CD14-positive monocyte (primary cell): ENCODE data around the gene PRXL2C. TPM values are rescaled to one million over a fixed set of nuclear protein-coding genes. Genes with fewer than 3 reads are reported as not detected.

Source experiments
- DNase-seq, 3 donors: peaks; one replicate each; pipeline ENCODE4 v3.0.0-alpha.2; 2011 to 2022
- H2AFZ ChIP-seq: 2 replicates; pipeline ENCODE4 v1.6.0; 2012; ENCODE audit warnings: mild to moderate bottlenecking, low read depth, low read length, inconsistent platforms; ENCODE audit not compliant: insufficient read depth, poor library complexity, severe bottlenecking
- H3K27ac ChIP-seq, 2 donors: 1 replicate in 1 of 2; 2 replicates in 1 of 2; pipeline ENCODE4 v1.5.1; 2012 to 2013; ENCODE audit warnings: low read length in 2 of 2, control low read depth in 1 of 2, inconsistent platforms in 1 of 2, low read depth in 1 of 2, mild to moderate bottlenecking in 1 of 2
- H3K27me3 ChIP-seq, 2 donors: one replicate each; pipeline versions ENCODE4 v1.6.0 to v1.6.1; 2011 to 2013; ENCODE audit warnings: low read length in 2 of 2; ENCODE audit not compliant: control insufficient read depth in 2 of 2, insufficient read depth in 2 of 2
- H3K36me3 ChIP-seq, 2 donors: replicated peaks in 1 of 2; 1 replicate in 1 of 2; 2 replicates in 1 of 2; pipeline versions ENCODE4 v1.5.1 to v1.6.1; 2012 to 2013; ENCODE audit warnings: low read length in 2 of 2, control low read depth in 1 of 2, inconsistent platforms in 1 of 2, mild to moderate bottlenecking in 1 of 2; ENCODE audit not compliant: insufficient read depth in 2 of 2, control insufficient read depth in 1 of 2
- H3K4me1 ChIP-seq, 2 donors: 1 replicate in 1 of 2; 2 replicates in 1 of 2; pipeline versions ENCODE4 v1.5.1 to v1.6.1; 2012 to 2013; ENCODE audit warnings: low read length in 2 of 2, control low read depth in 1 of 2, inconsistent platforms in 1 of 2, mild to moderate bottlenecking in 1 of 2, moderate library complexity in 1 of 2; ENCODE audit not compliant: insufficient read depth in 2 of 2, control insufficient read depth in 1 of 2
- H3K4me2 ChIP-seq: replicated peaks from 2 replicates; pipeline ENCODE3; 2012; ENCODE audit warnings: low read length, moderate library complexity, mild to moderate bottlenecking; ENCODE audit not compliant: poor library complexity, severe bottlenecking; ENCODE audit errors: extremely low read depth
- H3K4me3 ChIP-seq, 3 experiments: fragments of 200-600 bp in 1 of 3; sonication (generic) in 1 of 3; replicated peaks in 1 of 3; 1 replicate in 2 of 3; 2 replicates in 1 of 3; pipeline ENCODE4 v1.5.1; 2011 to 2013; ENCODE audit warnings: low read length in 3 of 3, mild to moderate bottlenecking in 3 of 3, control low read depth in 2 of 3, low read depth in 2 of 3, inconsistent platforms in 1 of 3, moderate library complexity in 1 of 3
- H3K79me2 ChIP-seq: 2 replicates; pipeline ENCODE4 v1.6.0; 2012; ENCODE audit warnings: mild to moderate bottlenecking, control low read depth, inconsistent platforms, low read length, moderate library complexity; ENCODE audit not compliant: insufficient read depth
- H3K9ac ChIP-seq: 2 replicates; pipeline ENCODE4 v1.6.0; 2017; ENCODE audit warnings: low read length, mild to moderate bottlenecking; ENCODE audit not compliant: insufficient read depth, poor library complexity, severe bottlenecking
- H3K9me3 ChIP-seq, 2 donors: replicated peaks in 1 of 2; 1 replicate in 1 of 2; 2 replicates in 1 of 2; pipeline versions ENCODE4 v1.5.1 to v1.6.1; 2012 to 2013; ENCODE audit warnings: low read length in 2 of 2, control low read depth in 1 of 2; ENCODE audit not compliant: control insufficient read depth in 1 of 2, insufficient read depth in 1 of 2
- H4K20me1 ChIP-seq: 2 replicates; pipeline ENCODE4 v1.6.0; 2012; ENCODE audit warnings: mild to moderate bottlenecking, low read length, control low read depth, moderate library complexity; ENCODE audit not compliant: insufficient read depth
- H3K27ac Mint-ChIP-seq, 7 donors: one replicate each; pipeline ENCODE4 v1.8.0; 2020; ENCODE audit warnings: mild to moderate bottlenecking in 7 of 7, mixed read lengths in 7 of 7, moderate library complexity in 6 of 7, inconsistent platforms in 2 of 7
- H3K27me3 Mint-ChIP-seq, 3 donors: one replicate each; pipeline ENCODE4 v1.8.0; 2021 to 2022; ENCODE audit warnings: low read depth in 3 of 3, mild to moderate bottlenecking in 3 of 3, mixed read lengths in 3 of 3, moderate library complexity in 3 of 3, inconsistent platforms in 1 of 3
- H3K36me3 Mint-ChIP-seq, 2 donors: one replicate each; pipeline ENCODE4 v1.8.0; 2020; ENCODE audit warnings: mixed read lengths in 2 of 2, inconsistent platforms in 1 of 2, mild to moderate bottlenecking in 1 of 2
- H3K4me1 Mint-ChIP-seq: one replicate; pipeline ENCODE4 v1.8.0; 2020; ENCODE audit warnings: mild to moderate bottlenecking, mixed read lengths
- H3K4me3 Mint-ChIP-seq, 2 donors: one replicate each; pipeline ENCODE4 v1.8.0; 2020; ENCODE audit warnings: mild to moderate bottlenecking in 2 of 2, mixed read lengths in 2 of 2, moderate library complexity in 1 of 2
- H3K9me3 Mint-ChIP-seq, 7 donors: one replicate each; pipeline ENCODE4 v1.8.0; 2020 to 2022; ENCODE audit warnings: mixed read lengths in 7 of 7, mild to moderate bottlenecking in 6 of 7, moderate library complexity in 6 of 7, inconsistent platforms in 2 of 7
- CTCF ChIP-seq: fragments of 200-600 bp; IDR thresholded peaks from one replicate; pipeline ENCODE4 v1.8.0; 2022; ENCODE audit warnings: antibody characterized with exemption, mild to moderate bottlenecking
- WGBS: methylation state at CpG from one replicate; pipeline ENCODE4 v1.1.5; 2013; ENCODE audit warnings: missing lambda C conversion rate; ENCODE audit not compliant: insufficient coverage; 5-methylcytosine and 5-hydroxymethylcytosine counted together
- intact Hi-C, 2 donors: fragments of 100-400 bp; cut with micrococcal nuclease; formaldehyde crosslinking; loops; one replicate each; pipeline versions ENCODE4 v1.15.0 to v1.15.1; 2023
- polyA plus RNA-seq, 3 donors: library from polyadenylated mRNA; depleted of rRNA in 1 of 3; unstranded in 2 of 3; stranded (reverse) in 1 of 3; fragments of 300-500 nt in 2 of 3; fragments of >200 nt in 1 of 3; fragmentation: Illumina TruSeq in 2 of 3; gene quantifications; 1 replicate in 2 of 3; 2 replicates in 1 of 3; pipeline ENCODE4 v1.2.3, GENCODE V29; 2012 to 2021

PRXL2C gene
- polyA plus RNA-seq, 3 donors, result 9.2 to 14.6 (median 9.3) TPM

- Histone ChIP-seq H3K36me3 (no peaks in the 10 kb centered on the region), H4K20me1 (no peaks in the 10 kb centered on the region), H2AFZ (no peak overlapping the region), H3K79me2 (no peaks in the 10 kb centered on the region), H3K9ac (no peak overlapping the region), H3K4me1 (peaks cover 5 to 9% of the 10 kb centered on the region in 2 donors), H3K27ac (no peak overlapping the region), H3K9me3 (peaks cover 13 to 20% of the 10 kb centered on the region in 2 donors), H3K4me2 (no peak overlapping the region), H3K4me3 (no peak overlapping the region), H3K27me3 (no peaks in the 10 kb centered on the region)
- peaks cover 4 to 10% (median 6%) of the 10 kb centered on the region in 3 donors for H3K27me3 Mint-ChIP-seq
- H3K4me3 Mint-ChIP-seq, result peak overlapping the region in 1 of 2 donors; percentile 4
- DNase-seq, result no peak
- peaks cover 4% of the 10 kb centered on the region for H3K4me1 Mint-ChIP-seq
- peak overlapping the region in 1 of 7 donors; percentile 34 for H3K27ac Mint-ChIP-seq
- no peak for TF ChIP-seq CTCF
- H3K9me3 Mint-ChIP-seq, result peaks cover 18 to 52% (median 43%) of the 10 kb centered on the region in 7 donors
- no peaks in the 10 kb centered on the region for H3K36me3 Mint-ChIP-seq
- intact Hi-C loops, result no loop called here
- WGBS, result 96% methylated on average over 5 of the region's 5 CpGs
Measured at GRCh38 chr9:96688187-96688586, 33.1 kb upstream of the PRXL2C start.

- H3K27ac Mint-ChIP-seq, result peak overlapping the region in 5 of 7 donors; percentile 50 to 86 (median 64)
- H3K9me3 Mint-ChIP-seq, result peaks cover 12 to 46% (median 34%) of the 10 kb centered on the region in 7 donors
- peak overlapping the region; percentile 23 to 69 (median 33) for H3K4me3 ChIP-seq
- TF ChIP-seq CTCF, result peak; percentile 22
- H3K4me2 ChIP-seq, result peak overlapping the region; percentile 70
- 3% methylated on average over 52 of the region's 62 CpGs for WGBS
- H3K27me3 Mint-ChIP-seq, result peaks cover 2 to 13% (median 4%) of the 10 kb centered on the region in 3 donors
- no peaks in the 10 kb centered on the region for H3K36me3 ChIP-seq
- peak overlapping the region; percentile 81 to 93 for H3K4me3 Mint-ChIP-seq
- H3K4me1 ChIP-seq, result peaks cover 5 to 9% of the 10 kb centered on the region in 2 donors
- no peak overlapping the region for H3K27ac ChIP-seq
- no peaks in the 10 kb centered on the region for H3K36me3 Mint-ChIP-seq
- H3K9ac ChIP-seq, result no peak overlapping the region
- DNase-seq, result peak; percentile 44 to 62 (median 51)
- peaks cover 7 to 9% of the 10 kb centered on the region in 2 donors for H3K9me3 ChIP-seq
- no peaks in the 10 kb centered on the region for H3K79me2 ChIP-seq
- intact Hi-C loops, result no loop called here
- H3K27me3 ChIP-seq, result no peaks in the 10 kb centered on the region
- H2AFZ ChIP-seq, result peak overlapping the region; percentile 83
- no peaks in the 10 kb centered on the region for H4K20me1 ChIP-seq
- peaks cover 4% of the 10 kb centered on the region for H3K4me1 Mint-ChIP-seq
Measured at GRCh38 chr9:96686638-96687335, 31.7 kb upstream of the PRXL2C start.
